Measurements from ENCODE around the gene BATF3.
"Not testable (repeated sequence)": the region's sequence is repeated elsewhere in the genome, so short reads cannot be mapped to it uniquely, and the experiment has no call there.

The BATF3 gene

GRCh38 chr1:212647004-212647403 is 52.6 kb downstream of the BATF3 start:
- H3K4me3 ChIP-seq (ENCODE audit: low read length): no peak overlapping the region
- TF ChIP-seq ZNF274 (IDR thresholded peaks at IDR 0.05; ENCODE audit: low read depth, low read length): no peak

GRCh38 chr1:212646588-212646987 is 53.1 kb downstream of the BATF3 start:
- no peak for TF ChIP-seq ZNF274 (IDR thresholded peaks at IDR 0.05; ENCODE audit: low read depth, low read length)
- no peak overlapping the region for H3K4me3 ChIP-seq (ENCODE audit: low read length)

- no peak for TF ChIP-seq ZNF274 (IDR thresholded peaks at IDR 0.05; ENCODE audit: low read depth, low read length)
- no peak overlapping the region for H3K4me3 ChIP-seq (ENCODE audit: low read length)
These were observed 53.8 kb downstream of the BATF3 start for GRCh38 chr1:212645546-212646543.

- no peak for TF ChIP-seq ZNF274 (IDR thresholded peaks at IDR 0.05; ENCODE audit: low read depth, low read length)
- H3K4me3 ChIP-seq (ENCODE audit: low read length): no peak overlapping the region
These were observed 54.6 kb downstream of the BATF3 start for GRCh38 chr1:212644866-212645545.

- no peak overlapping the region for H3K4me3 ChIP-seq (ENCODE audit: low read length)
- no peak for TF ChIP-seq ZNF274 (IDR thresholded peaks at IDR 0.05; ENCODE audit: low read depth, low read length)
These were observed 55.8 kb downstream of the BATF3 start for GRCh38 chr1:212643877-212644276.

GRCh38 chr1:212641956-212642355 is 57.7 kb downstream of the BATF3 start:
- no peak overlapping the region for H3K4me3 ChIP-seq (ENCODE audit: low read length)
- no peak for TF ChIP-seq ZNF274 (IDR thresholded peaks at IDR 0.05; ENCODE audit: low read depth, low read length)

GRCh38 chr1:212640223-212640878 is 59.3 kb downstream of the BATF3 start:
- no peak for TF ChIP-seq ZNF274 (IDR thresholded peaks at IDR 0.05; ENCODE audit: low read depth, low read length)
- H3K4me3 ChIP-seq (ENCODE audit: low read length): no peak overlapping the region

GRCh38 chr1:212639524-212639923 is 60.1 kb downstream of the BATF3 start:
- H3K4me3 ChIP-seq (ENCODE audit: low read length): not testable (repeated sequence)

- no peak for TF ChIP-seq ZNF274 (IDR thresholded peaks at IDR 0.05; ENCODE audit: low read depth, low read length)
- H3K4me3 ChIP-seq (ENCODE audit: low read length): no peak overlapping the region
These were observed 61.0 kb downstream of the BATF3 start for GRCh38 chr1:212638492-212639151.

GRCh38 chr1:212637902-212638301 is 61.7 kb downstream of the BATF3 start:
- H3K4me3 ChIP-seq (ENCODE audit: low read length): no peak overlapping the region
- no peak for TF ChIP-seq ZNF274 (IDR thresholded peaks at IDR 0.05; ENCODE audit: low read depth, low read length)
